Coronary artery (tissue), 2 donors: ENCODE data around the gene CTXN3.

ENCODE experiments used
- DNase-seq: peaks from one replicate; pipeline ENCODE4 v3.0.0-alpha.2; 2017; ENCODE audit warnings: low spot score
- H3K27ac ChIP-seq, 2 donors: fragments of 200-600 bp; sonication (generic); one replicate each; pipeline ENCODE4 v1.5.1; 2016 to 2019
- H3K4me3 ChIP-seq: fragments of 200-600 bp; sonication (generic); 2 replicates; pipeline ENCODE4 v1.5.1; 2016; ENCODE audit warnings: mild to moderate bottlenecking, moderate library complexity
- TF ChIP-seq, protein P1 (sequence below): fragments of 200-600 bp; sonication (generic); IDR thresholded peaks from one replicate; pipeline ENCODE4 v1.5.1; 2019; ENCODE audit warnings: antibody characterized with exemption

CTXN3 gene

DNA sequence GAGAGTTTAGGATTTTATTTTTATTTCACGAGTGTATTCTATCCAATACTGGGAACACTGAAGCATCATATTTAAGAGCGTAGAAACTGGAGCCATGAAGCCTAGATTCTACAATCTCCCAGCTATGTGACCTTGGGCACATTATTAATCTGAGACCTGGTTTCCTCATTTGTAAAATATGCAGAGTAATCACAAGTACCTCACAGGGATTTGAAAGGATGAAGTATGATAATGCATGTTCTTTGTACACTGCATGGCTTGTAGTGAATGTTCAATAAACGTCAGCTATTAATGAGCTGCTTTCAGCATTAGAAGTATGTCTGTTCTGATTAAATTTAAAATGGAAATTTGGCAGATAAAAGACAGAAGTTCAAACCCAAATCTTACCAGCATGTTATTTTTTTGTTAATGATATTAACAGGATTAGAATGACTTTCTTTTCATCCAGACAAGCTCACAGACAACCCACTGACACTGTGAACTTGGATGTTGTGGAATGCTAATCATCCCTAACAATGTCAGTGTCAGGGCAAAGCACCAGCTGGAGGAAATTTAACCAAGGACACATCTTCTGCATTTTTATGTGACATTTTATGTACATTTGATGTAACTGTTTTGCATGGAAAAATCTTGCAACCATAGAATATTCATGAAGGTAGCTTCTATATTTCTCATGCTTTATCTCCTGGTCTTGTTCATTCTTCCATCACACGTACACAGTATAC, 27.1 kb upstream of the CTXN3 start:
- TF ChIP-seq, protein P1, sequence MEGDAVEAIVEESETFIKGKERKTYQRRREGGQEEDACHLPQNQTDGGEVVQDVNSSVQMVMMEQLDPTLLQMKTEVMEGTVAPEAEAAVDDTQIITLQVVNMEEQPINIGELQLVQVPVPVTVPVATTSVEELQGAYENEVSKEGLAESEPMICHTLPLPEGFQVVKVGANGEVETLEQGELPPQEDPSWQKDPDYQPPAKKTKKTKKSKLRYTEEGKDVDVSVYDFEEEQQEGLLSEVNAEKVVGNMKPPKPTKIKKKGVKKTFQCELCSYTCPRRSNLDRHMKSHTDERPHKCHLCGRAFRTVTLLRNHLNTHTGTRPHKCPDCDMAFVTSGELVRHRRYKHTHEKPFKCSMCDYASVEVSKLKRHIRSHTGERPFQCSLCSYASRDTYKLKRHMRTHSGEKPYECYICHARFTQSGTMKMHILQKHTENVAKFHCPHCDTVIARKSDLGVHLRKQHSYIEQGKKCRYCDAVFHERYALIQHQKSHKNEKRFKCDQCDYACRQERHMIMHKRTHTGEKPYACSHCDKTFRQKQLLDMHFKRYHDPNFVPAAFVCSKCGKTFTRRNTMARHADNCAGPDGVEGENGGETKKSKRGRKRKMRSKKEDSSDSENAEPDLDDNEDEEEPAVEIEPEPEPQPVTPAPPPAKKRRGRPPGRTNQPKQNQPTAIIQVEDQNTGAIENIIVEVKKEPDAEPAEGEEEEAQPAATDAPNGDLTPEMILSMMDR = no peak
- H3K27ac ChIP-seq = no peak overlapping the region
- no peak for DNase-seq

DNA sequence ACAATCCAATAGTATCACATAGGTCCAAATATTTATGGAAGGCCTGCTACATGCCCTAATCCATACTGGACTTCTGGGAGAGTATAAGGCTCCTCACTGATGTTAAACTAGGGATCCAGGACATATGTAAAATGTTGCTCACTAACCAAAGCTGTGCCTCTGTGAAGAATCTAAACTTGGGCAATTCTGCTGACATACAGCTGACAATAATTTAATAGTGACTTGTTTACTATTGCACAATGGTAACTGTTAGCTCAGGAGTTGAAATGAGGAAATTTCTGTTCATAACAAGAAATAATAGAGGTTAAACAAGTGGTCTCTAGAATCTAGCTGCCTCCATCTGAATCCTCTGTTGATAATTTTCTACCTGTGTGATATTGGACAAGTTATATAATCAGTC, 14.9 kb upstream of the CTXN3 start:
- H3K4me3 ChIP-seq = no peak overlapping the region
- TF ChIP-seq, protein P1 = no peak
- no peak overlapping the region for H3K27ac ChIP-seq
- DNase-seq = no peak

More for the DNA sequence above, 27.1 kb upstream of the CTXN3 start:
- H3K4me3 ChIP-seq = no peak overlapping the region

DNA sequence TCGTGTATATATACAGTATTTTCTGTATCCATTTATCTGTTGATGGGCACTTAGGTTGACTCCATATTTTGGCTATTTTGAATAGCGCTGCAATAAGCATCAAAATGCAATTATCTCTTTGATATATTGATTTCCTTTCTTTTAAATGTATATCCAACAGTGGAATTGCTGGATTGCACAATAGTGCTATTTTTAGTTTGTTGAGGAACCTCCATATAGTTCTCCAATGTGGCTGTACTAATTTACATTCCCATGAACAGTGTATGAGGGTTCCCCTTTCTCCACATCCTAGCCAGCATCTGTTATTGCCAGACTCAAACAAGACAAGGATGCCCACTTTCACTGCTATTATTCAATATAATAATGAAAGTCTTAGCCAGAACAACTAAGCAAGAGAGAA, 9.1 kb upstream of the CTXN3 start:
- Histone ChIP-seq H3K4me3 (no peak overlapping the region), H3K27ac (no peak overlapping the region)
- TF ChIP-seq, protein P1 = no peak
- no peak for DNase-seq

DNA sequence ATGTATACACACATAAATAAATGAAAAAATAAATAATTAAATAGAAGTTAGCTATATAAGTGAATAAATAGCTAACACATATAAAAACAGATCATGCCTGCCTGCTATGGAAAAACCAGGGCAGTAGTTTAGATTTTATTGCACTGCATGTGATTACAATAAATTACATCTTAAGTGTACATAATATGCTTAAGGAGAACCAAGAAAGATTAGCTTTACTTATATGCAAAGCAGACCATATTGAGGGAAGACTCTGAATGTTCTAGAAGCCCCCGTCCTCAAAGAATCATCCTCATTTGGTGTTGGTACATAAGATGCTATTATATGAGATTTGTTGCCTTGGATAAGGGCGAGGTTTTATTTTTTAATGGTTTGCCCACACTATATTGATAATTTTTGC, 5.9 kb upstream of the CTXN3 start:
- no peak for DNase-seq
- TF ChIP-seq, protein P1 = no peak
- Histone ChIP-seq H3K27ac (no peak overlapping the region), H3K4me3 (no peak overlapping the region)

DNA sequence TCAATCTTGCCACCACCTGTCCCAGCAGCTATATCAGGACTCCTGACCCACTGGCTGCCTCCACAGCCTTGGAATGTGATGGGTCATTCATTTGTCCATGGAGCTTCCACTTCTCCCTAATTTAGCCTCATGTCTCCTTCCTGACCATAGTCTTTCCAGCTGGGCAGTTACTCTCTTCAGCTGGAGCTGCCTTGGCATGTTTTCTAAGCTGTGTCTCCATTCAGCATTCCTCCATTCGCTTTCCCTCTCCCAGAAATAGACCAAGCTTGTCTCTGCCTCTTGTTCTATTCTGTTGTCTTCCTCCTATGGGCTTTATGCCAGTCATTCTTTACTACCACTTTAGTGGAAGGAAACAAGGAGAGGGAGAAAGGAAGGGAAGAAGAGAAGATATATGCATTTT, 5.3 kb upstream of the CTXN3 start:
- no peak for DNase-seq
- H3K4me3 ChIP-seq = no peak overlapping the region
- H3K27ac ChIP-seq = no peak overlapping the region
- TF ChIP-seq, protein P1 = no peak

DNA sequence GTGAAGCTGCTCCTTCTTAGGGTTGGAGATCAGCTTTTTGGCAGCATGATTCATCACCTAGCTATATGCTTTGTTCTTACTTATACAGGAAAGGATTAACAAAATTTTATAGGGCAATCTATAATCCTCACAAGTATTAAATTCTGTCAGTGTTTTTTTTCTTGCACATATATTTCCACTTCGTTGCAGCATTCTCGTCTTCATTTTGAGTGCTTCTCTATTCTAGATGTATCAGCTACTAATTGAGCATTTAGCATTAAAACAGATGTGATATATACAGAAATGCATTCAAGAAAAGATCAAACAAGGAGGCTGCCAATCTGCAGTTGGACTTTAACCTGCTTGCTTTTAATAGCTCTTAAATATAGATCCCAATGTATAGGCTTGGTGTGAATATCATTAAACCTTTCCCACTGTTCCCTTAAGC, 3.6 kb upstream of the CTXN3 start:
- Histone ChIP-seq H3K27ac (no peak overlapping the region), H3K4me3 (no peak overlapping the region)
- TF ChIP-seq, protein P1 = no peak
- no peak for DNase-seq

DNA sequence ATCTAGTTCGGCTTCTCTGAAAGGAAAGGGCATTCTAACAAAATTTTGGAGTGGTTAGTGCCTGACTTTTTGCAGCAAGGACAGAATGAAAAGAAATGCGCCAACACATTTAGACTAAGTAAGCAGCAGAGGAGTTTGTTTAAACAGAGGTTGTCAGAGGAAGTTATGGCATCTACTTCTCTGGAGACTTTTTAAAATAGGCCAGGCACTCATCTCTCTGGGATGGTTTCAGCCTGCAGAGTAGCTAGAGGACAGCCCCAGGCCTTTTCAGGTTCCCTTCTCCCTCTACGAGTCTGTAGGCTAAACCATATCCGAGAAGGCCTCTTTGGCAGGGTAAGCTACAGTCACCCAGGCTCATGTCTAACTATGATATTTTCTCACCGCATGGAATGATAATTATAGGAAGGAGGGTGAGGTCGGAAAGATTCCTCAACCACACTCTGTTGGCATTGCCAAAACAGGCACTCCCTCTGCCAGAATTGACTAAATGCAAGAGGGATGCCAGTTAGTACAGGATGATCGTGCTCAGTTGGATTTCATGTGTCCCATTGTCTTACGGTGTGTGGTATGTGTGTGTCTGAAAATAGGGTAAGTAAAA, 1.4 kb upstream of the CTXN3 start:
- Histone ChIP-seq H3K4me3 (no peak overlapping the region), H3K27ac (no peak overlapping the region)
- DNase-seq = no peak
- TF ChIP-seq, protein P1 = no peak
